OCI-M2 (cell line): ENCODE data around the gene ATP2B3.
"Not testable (repeated sequence)": the region's sequence is repeated elsewhere in the genome, so short reads cannot be mapped to it uniquely, and the experiment has no call there.

Experiments used
- DNase-seq: peaks from one replicate; lab custom pipeline; 2025; ENCODE audit not compliant: unreplicated experiment; lab: John Stamatoyannopoulos, UW

Gene ATP2B3

DNA sequence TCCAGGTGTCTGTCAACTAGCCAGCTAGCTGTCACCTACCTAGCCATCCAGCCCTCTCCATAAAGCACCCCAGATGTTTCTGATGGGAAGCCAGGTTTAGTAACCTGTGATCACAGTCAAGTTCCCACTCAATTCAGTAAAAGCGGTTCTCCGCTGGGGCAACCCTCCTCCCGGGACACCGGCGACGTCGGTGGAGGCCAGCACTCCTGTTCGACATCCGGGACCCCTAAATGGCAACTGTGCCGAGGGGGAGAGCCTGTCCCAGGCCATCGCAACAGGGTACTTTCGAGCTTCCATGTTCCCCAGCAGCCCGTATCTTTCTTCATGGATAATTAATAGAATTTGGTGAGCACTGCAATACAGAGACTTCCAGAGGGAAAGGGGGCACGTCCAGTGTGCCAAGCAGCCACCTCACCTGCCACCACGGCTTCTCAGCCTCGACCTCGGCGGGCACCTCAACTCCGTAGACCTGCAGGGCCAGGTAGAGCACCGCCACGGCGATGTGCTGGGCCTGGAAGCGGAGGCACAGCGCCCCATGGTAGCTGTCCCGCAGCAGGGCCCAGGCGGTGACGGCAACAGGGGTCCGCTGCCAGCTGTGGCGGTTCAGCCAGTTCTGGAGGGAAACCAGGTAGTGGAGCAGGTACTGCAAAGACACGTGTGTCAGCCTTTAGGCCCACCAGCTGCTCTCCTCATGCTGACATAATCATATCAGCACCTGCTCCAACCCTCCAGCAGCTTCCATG, 74.8 kb downstream of the ATP2B3 start:
- DNase-seq, result no peak

DNA sequence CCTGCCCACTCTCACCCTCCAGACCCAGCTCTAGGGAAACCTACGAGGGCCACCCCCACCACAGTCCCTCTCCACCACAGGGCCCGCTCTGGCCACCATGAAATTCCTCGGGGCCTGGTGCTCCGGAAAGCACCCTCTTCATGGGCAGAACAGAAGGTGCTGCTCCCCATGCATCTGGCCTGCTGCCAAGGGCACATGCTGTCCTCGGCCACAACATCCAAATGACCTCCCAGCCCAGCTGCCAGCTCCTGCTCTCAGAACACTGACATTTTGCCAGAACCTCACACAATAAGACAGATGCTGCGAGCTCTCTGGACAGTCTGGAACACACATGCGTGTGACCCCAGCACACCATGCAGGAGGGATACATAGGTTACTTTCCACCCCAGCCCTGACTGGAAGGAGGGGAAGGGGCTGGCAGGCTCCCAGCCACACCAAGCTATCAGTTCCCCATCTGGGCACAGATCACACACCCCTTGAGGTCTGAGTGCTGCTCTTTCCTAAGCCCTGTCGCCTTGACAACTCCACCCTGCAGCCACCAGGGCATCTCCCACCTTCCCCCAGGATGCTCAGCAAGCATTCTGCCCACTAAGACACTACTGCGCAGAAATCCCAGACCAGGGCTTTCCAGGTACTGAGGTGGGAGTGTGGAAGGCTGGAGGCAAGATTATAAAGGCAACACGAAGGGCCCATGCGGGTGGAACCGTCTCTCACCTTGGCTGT, 75.7 kb downstream of the ATP2B3 start:
- no peak for DNase-seq

DNA sequence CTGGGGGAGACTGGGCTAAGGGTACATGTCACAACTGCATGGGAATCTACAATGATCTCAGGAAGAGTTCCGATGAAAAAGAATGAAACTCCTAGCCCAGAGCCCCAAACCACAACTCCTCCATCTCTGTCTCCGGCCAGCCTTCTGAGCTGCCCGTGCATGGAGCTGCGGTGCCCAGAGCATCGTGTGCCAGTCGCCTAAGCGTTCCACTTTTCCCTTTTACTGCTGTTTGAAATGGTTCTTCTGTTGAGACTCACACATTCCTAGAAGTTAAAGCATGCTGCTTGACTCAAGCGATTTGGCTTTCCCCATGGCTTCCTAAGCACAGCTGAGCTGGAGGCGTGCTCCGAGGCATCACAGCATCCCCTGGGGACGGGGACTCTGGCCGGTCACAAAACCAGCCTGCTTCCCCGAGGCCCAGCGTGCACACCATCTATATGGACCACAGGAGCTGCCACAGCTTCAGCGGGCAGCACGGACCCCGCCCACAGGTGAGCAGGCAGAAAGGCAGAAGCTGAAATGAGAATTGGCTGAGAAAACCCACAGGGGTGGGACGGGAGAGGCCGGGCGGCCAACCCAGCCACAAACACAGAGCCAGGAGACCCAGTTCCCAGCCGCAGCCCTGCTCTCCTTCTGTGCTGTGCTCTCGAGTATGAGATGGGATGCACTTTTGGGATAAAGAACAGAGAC, 76.5 kb downstream of the ATP2B3 start:
- no peak for DNase-seq

DNA sequence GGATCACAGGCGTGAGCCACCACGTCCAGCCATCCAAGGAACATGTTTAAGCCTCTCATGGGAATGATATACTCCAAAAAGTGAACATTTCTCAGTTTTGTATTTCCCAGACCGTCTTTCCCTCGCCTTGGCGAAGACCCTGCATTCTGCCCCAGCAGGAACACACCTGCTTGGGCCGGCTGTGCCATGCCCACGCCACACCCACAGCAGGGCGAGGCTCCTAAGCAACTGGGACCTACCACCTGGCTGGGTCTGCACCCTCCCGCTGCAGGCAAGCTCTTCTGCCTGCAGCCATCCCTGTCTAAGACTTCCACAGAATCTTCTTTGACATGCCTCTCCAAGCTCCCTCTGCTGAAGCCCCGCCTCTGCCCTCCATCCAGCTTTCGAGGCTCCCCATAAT, 77.9 kb downstream of the ATP2B3 start:
- DNase-seq, result no peak

DNA sequence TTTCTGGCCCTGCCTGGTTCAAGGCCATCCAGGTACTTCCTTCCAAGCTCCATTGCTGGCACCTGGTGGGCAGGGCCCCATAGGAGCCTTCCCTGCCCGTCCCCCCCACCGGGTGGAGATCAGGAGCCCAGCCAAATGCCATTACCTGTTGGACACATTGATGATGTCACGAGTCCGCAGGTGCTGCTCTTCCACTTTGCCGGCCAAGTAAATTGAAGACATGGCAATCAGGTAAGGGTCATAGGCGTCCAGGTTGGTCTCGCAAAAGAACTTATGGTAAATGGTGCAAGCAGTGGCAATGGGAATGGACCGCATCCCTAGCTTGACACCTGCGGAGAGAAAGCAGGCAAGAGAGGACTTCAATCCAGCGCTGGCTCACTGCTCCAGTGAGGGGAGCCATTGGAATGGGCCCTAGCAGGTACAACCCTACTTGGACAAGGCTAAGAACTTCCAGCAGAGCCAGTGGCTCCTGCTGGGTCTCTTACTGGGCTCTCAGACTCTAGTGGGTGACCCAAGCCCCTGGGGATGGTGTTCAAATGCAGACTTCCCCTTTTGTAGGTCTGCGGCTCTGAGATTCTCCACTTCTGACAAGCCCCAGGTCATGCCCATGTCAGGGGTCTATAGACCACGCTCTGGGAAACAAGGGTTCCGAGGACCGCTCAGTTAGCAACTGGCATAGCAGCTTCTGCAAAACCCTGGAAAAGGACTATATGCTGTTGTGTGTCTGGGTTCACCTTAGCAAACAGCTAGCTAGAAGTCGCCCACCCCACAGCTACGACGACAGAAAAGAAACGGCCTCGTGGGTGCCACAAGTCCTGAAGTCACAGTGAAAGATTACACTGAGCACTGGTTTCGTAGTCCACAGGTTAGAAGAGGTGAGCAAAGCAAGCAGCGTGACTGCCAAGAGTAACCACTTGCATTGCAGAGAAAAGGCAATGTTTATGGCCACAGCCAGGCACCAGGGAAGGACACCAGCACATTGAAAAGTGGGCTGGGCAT, 78.7 kb downstream of the ATP2B3 start:
- DNase-seq, result no peak

DNA sequence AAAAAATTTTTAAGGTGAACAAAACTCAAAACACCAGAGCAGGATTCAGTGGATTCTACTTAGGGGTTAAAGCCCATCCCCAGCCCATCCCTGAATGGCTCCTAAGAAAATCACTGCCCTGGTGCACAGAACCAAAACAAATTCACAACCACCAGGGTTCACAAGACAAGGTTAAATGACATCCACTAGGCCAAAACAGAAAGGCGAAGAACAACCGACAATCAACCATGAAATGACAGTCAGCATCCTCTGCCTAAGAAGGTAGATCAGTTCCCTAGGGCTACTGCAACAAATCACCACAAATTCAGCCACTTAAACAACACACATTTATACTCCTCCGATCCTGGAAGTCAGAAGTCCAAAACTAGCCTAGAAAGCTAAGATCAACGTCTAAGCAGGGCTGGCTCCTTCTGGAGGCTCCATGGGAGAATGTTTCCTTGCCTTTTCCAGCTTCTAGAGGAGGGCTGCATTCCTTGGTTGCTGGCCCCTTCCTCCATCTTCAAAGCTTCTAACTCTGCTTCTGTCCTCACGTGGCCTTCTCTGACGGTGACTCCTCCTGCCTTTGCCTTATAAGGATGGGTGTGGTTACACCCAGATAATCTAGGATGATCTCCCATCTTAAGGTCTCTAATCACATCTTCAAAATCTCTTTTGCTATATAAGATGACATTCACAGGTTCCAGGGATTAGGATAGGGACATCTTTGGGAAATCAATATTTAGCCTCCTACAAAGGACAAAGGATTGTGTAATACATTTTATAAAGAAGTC, 79.7 kb downstream of the ATP2B3 start:
- no peak for DNase-seq

DNA sequence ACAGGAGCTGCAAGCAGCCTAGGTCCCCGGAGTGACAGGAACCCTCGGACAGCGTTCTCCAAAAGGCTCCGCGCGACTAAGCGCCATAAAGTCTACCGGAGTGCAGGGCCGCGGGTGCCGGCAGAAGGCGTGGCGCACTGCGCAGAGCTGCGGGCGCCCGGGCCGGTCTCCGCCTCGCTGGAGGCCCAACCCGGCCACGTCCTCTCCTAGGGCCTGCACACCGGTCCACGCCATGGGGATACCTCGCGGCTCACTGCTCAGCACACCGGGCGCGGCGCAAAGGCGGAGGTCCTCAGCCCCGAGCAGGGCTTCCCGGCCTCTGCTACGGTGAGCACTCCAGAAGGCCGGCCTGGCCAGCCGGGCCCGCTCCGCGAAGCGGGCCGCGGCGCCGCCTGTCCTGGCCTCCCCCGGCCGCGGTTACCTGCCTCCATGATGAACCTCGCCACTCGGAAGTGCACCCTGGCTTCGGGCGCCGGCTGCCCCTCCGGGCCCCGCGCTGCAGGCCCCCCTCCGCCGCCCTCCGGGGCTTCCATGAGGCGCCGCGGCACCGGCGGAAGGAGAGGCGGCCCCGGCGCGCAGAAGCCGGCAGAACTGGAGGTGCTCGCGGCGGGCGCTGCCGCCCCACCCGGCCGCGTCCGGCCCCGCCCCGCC, 81.2 kb downstream of the ATP2B3 start, which contains the start of gene CCNQ:
Gene CCNQ, minus strand, starts transcription at position 599 of the 651 bp plus-strand sequence. Its CDS starts 66 bp downstream, at position 533.
- DNase-seq, result no peak

DNA sequence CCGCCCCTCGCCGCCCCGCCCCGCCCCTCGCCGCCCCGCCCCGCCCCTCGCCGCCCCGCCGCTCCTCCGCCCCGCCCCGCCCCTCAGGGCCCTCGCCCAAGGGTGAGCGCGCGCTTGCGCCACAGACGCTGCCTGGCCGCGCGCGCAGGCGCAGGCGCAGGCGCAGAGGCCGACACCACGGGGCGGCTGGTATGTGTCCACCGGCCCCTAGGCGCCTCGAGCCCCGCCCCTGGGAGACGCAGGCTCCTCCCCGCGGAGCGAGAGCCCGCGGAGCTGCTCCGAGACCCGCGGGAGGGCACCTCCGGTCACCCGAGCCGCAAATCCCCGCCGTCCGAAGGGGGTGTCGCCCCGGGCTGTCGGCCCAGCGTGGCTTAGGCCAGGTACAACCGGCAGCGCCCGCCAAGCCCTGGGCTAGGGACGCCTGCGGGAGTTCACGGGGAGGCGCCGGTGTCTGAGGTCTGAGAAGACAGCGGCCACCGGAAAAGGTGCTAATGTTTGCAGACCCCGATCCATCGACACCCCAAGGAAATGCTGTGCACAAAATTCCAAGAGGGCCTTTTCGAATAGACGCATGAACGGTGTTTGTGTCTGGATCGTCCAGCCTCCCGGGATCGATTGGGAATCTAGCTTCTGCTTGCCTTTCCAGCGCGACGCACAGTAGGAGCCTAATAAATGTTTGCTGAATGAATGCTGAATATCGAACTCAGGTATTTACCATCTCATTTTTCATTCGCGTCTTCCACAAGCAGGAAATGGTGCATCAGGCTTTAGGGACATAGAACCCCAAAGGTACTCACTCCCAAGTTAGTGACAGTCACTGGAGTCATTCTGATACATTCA, 82.0 kb downstream of the ATP2B3 start:
- no peak for DNase-seq

DNA sequence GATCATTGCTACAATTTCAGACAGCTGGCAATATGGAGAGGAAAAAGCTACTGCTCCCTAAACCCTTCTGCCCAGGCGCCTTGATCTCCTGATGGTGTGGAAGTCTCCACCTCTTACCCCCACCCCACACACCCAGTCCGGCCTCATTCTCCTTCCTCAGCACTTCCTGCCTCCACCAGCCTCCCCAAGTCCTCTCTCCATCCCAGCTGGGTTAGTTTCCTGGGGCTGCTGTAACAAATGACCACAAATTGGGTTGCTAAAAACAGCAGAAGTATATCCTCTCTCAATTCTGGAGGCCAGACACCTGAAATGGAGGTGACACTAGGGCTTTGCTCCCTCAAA, 82.6 kb downstream of the ATP2B3 start:
- no peak for DNase-seq

DNA sequence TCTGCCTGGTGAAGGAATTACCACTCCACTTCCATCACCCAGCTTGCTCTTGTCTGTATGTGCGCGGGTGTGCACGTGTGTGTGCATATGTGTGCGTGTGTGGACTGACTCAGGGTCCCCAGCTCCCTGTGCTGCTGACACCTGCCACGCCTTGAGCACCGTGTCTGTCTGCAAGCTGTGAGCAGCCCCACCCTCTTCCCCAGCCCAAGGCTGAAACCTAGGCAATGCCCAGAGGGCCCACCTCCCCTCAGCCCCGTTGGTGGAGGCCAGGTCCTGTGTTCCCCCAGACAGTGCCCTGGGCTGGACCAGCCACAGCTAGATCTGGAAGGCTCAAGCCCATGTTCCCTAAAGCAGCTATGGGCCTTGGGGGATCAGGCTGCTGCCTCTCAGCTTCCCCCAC, 83.5 kb downstream of the ATP2B3 start:
- no peak for DNase-seq

DNA sequence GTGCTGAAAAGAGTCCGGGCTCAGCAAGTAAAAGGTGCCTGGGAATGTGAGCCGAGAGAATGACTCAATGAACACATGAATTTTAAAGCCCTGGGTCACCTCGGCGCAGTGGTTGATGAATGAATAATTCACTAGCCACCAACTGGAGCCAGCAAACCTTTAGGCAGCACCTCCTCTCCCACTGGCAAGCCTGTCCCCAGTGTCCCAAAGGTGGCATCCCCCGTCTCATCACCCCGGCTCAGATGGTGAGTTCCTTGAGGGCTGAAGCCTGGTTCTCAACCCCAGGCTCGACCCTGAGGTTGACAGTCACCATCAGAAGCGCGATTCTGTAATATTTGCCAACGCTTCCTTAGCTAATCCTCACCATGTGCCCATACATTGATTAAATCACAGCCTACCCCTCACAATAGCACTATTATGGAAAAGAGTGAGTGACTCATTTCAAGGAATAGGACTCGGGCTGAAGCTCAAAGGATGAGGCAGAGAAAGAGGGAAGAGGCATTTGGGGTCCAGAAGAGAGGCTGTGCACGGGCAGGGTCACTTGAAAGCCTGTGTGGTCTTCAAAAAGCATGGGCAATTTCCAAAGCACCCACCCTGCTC, 84.2 kb downstream of the ATP2B3 start:
- DNase-seq, result no peak

DNA sequence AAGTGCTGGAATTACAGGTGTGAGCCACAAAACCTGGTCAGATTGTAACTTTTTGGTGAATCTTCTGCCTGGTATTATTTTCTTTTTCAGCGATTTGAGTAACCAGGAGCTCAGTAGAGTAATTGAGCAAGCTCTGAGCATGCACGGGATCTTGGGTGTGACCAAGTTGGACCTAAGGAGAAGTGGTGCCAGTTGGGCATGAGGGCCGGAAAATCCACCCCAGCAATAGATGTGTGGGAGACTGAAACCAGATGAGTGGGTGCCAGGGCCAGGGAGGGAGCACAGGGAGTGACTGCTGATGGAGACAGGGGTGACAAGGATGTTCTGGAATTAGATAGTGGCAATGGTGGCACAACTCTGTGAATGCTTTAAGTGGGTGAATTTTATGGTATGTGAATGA, 85.2 kb downstream of the ATP2B3 start:
- no peak for DNase-seq

DNA sequence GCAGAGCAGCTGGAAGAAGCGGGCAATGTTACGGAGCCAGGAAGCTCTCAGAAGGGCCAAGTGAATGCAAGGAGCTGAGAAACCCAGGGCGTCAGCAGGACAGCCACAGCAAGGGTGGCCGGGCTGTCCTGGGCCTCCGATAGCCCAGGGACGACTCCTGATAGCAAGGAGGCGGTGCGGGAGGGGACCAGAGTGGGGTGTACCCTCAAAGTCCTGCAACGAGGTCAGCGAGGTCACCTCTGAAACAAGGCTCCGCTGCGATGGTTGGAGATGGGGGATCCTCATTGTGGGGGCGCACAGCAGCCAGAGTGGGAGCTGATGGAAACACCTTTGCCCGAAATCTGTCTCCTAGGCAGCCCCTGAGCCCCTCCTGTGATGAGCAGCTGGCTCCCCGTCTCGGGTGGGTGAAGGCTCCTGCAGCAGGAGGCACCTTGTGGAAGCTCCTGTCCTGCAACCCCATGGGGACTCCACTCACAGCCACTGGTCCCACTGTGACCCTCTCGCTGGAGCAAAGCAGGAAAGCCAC, 85.8 kb downstream of the ATP2B3 start:
- DNase-seq, result no peak

DNA sequence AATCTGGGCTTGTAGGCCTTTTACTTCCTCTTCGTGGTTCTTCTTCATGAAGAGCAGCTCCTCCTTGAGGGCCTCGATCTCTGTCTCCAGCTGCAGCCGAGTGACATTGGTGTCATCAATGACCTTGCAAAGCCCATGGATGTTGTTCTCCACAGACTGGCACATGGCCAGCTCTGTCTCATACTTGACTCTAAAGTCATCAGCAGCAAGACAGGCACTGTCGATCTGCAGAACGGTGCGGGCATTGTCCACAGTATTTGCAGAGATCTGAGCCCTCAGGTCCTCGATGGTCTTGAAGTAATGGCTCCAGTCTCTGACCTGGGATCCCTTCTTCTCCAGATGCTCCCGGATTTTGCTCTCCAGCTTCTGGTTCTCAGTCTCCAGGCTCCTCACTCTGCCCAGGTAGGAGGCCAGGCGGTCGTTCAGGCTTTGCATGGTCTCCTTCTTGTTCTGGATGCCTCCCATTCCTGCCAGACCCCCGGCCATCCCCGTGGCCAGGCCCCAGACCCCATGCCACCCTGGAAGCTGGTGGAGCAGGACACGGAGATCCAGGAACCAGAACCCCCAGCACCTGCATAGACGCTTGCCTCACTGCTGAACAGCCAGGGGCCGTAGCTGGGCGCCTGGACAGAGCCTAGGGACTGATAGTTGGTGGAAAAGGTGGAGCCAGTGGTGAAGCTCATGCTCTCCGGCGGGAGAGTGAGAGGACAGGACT, 87.4 kb downstream of the ATP2B3 start:
- DNase-seq, result not testable (repeated sequence)

DNA sequence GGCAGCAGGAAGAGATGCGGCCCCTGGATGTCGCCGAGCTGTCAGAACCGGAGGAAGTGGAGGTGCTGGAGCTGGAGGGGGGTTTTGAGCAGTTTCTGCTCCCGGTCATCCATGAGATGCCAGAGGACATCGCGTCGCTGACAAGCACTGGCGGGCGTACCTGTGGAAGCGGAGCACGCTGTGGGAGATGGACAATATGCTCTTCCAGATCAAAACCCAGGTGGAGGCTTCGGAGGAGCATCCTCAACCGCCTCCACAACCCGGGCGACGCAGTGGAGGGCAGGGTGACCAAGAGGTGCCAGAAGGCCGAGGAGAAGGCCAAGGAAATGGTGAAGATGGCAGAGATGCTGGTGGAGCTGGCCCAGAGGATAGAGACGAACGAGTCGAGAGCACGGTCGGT, 89.1 kb downstream of the ATP2B3 start:
- DNase-seq, result no peak

DNA sequence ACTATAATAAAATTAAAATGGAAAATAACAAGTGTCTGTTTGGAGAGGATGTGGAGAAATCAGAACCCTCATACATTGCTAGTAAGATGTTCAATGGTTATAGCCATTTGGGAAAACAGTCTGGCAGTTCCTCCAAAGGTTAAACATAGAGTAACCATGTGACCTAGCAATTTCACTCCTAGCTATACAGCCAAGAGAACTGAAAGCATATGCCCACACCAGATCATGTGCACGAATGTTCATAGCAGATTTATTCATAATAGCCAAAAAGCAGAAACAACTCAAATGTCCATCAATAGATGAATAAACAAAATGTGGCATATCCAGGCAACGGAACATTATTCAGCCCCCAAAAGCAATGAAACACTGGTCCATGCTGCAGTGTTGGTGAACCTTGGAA, 90.9 kb downstream of the ATP2B3 start:
- no peak for DNase-seq

DNA sequence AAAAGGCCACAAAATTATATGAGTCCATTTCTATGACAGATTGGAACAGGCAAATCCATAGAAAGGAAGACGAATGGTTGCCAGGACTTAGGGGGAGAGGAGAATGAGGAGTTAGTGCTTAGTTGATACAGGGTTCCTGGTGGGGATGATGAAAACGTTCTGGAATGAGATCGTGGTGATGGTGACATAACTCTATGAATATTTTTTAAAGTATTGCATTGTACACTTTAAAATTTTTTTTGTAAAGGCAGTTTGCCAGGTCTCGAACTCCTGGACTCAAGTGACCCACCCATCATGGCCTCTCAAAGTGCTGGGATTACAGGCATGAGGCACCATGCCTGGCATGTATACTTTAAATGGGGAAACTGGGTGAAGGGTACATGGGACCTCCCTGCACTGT, 91.4 kb downstream of the ATP2B3 start:
- no peak for DNase-seq
